Kidney capillary endothelial cell (primary cell): Measurements from ENCODE around the gene HDAC4.

ENCODE experiments used
- DNase-seq: peaks from one replicate; pipeline ENCODE4 v3.0.0-alpha.2; 2018; ENCODE audit warnings: low spot score

Gene HDAC4

DNA sequence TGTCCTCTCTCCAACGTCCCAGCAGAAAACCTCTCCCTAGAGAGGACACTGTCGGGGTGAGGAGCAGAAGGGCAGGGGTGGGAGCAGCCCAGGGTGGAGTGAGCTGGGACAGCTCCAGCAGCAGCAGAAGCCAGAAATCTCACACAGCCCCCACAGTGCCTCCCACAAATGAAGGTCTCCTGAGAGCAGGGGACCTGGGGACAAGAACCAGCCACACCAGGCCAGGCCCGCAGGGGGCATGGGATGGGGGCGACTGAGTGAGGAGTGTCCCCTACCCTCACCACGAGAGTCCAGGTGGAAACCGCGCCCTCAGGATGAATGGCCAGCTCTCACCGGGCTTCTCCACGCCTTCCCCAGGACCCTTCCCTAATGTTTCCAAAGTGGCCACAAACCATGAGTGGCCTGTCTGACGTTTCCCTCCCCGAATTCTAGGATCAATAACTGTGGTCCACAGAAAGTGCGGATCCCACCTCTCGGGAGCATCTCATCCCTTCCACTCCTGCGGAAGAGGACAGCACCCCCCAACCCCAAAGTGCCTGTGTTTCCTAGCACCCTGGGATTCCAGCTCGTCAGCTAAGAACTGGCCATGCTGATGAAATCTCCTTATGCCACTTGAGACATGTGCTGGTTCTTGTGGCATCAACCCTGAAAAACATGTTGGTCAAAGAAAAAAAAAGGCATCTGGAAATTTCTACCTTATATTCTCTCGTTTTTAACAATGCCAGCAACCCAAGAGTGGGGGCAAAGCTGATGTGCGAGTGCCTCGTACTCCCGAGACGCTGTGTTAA is 121.1 kb downstream of the HDAC4 start:
- DNase-seq = no peak

DNA sequence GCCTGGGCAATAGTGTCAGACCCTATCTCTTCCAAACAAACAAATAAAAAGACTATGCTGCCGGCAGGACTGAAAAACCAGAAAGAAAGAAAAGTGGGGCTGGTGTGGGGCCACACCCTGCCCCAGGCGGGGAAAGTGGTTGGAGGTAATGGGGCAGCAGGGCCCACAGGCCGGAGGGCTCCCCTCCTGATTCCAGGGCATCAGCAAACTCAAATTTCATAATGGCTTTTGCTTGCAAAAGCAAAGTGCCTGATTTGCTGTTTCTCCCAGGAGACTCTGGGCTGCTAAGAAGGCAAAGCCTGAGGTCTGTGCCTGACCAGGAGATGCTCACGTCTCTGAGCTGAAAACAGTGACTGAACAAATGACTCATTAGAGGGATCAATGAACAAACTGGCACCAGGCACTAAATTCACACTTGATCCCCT is 121.9 kb downstream of the HDAC4 start:
- no peak for DNase-seq

DNA sequence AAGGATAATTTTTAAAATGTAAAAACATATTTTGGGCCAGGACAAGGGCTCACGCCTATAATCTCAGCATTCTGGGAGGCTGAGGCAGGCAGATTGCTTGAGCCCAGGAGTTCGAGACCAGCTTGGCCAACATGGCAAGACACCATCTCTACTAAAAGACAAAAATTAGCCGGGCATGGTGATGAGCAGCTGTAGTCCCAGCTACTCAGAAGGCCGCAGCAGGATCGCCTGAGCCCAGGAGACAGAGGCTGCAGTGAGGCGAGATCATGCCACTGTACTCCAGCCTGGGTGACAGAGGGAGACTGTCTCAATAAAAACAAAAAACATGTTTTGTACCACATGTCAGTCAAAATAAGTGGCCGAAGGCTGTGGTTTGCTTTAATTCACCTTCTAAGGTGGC is 122.5 kb downstream of the HDAC4 start:
- no peak for DNase-seq

DNA sequence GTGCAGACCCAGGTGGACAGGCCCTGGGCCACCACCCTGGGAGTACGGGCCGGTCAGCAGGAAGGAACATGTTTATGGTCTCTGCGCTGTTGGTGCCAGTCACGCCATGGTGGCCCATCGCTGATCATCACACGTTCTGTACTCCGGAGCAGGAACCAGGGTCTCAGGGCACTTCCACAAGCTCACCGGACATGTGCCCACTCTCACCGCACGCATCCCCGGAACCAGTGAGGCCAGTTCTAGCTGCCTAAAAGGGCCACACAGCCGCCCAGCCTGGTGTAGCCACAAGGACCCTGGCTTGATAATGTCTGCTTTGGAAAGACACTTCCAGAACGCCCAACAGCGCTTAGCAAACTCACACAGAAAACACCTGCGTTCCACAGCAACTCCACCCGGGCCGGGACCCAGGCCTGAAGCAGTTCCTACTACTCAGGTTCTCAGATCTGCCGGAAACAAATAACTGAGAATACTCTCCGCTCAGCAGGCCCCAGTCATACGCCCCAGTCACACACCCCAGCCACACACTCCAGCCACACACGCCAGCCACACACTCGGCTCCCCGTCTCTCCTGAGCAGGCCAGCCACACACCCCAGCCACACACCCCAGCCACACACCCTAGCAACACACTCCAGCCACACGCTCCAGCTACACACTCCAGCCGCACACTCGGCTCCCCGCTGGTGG is 123.3 kb downstream of the HDAC4 start:
- DNase-seq = no peak

DNA sequence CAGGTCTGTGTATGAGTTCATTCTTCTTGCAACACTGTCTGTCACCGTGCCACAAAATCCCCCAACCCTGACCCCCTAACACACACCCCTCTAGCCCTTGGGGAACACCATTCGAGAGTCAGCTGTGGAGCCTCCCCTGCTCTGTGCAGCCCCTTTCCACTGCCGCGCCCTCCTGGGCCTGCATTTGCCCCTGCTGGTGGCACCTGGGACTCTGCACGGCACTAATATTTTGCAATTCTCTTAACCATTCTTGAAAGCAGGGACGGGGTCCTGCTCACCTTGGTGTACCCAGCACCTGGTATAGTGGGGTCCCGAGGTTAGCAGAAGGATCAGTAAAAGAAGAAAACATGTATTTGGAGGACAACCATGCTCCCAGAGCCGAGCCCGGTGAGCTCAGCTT is 124.0 kb downstream of the HDAC4 start:
- no peak for DNase-seq

DNA sequence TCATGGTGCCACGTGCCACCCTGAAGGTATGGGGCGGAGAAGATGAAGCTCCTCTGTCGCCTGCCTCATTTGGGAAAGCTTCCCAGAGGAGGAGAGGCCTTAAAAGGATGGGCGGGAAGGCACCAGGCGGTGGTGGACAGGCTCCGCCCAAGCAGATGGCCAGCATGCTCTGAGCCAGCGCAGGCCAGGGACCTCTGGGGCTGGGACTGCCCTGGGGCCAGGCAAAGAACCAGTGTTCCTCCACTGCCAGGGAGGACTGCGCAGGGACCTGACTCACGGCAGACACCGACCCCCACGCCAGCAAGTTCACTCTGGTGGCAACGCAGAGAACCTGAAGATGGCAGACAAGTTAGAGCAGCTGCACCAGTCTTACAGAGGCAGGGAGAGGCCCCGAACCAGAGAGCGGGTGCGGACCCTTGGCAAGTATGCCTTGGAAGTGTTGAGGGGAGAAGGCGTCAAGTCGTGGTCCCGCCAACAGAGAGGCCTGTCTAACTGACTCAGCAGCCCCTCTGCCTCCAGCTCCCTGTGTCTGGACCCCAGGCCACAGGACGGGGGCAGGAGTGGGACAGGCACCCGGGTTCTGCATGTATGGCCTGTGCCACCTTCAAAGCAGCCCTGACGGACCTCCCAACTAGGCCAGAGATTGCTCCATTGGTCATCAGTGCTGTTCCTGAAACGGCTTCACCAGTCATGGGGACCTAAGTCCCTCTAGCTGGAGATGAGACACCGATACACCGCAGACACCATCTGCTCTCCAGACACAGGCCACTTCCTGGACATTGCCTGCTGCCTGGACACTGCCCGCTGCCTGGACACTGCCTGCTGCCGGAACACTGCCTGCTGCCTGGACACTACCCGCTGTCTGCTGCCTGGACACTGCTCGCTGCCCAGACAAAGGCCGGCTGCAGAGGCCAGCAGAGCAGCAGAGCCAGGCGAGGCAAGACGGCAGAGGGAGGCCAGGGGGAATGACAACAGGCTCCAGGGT is 124.7 kb downstream of the HDAC4 start:
- DNase-seq = no peak

GRCh38 chr2:239275044-239275685 is 125.7 kb downstream of the HDAC4 start:
- DNase-seq = no peak

GRCh38 chr2:239274391-239275043 is 126.3 kb downstream of the HDAC4 start:
- DNase-seq = no peak

DNA sequence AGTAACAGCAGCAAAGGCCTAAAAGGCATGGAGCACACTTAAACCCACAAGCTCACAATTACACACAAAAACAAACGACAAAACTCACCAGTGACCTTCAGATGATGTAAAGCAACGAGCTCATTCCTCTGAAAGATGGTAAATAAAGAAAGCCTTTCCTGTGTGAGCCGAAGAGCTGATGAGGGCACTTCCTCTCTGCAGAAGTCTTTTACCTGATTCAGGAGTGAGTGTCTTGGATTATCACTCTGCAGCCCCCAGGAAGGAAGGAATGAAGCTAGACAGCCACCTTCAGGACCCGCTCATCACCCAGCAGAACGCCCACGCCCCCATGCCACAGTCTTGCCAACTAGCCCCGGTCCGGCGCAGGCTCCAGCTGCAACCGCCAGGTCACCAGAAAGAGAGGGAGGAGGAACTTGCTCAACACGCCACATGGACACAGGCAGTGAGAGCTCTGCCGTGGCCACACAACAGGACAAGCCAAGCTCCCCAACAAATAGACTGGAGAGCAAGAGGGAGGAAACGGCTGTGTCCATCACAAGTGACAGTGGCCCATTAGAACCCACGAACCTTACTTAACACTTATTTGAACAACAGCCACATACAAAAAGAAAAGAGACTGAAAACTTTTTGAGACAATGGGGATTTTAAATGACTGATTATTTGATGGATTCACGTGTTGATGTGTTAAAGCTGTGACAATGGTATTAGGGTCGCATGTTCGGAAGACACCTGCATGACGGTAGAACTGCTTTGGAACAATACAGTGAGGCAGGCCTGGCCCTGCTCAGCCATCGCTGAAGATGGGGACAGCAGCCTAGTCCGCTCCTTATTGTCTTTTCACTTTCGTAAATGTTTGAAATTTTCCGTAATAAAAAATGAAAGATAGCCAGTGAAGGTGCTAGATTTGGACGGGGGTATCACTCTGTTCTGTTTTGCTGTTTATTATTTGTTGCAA is 127.3 kb downstream of the HDAC4 start:
- no peak for DNase-seq

DNA sequence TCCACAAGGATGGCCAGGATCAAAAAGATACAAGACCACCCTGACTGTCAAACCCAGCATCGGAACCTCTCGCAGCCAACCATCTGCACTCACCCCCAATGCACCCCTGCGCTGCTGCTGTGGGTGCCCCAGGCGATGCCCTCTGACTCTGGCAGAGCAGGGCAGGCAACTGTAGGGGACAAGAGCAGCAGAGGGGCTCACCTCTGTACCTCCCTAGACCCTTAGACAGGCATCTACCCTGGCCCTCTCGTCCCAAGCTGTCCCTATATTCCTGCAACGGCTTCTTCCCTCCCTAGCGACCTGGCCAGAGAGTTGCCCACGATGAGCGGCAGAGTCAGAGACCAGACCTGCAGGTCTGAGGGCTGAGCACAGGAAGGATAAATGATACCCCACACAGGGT is 128.2 kb downstream of the HDAC4 start:
- no peak for DNase-seq

GRCh38 chr2:239271882-239272281 is 128.9 kb downstream of the HDAC4 start:
- DNase-seq = no peak

GRCh38 chr2:239271471-239271870 is 129.3 kb downstream of the HDAC4 start:
- DNase-seq = no peak

DNA sequence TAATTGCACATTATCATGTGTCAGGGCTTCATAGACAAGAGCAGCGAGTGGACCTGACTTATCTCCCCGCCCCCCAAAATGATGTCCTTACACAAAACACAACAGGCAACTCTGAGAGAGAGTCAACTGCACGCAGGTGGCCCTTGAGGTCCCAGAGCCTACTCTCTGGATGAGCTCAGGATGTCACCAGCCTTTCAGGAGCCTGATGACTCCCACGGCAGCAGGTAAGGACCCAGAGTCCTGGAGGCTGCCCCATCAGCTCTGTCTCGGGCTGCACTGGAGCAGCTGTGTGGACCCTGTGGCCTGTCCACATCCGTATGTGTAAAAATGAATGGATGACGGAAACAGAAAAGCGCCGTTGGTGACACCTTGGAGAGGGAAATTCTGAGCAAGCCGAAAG is 130.9 kb downstream of the HDAC4 start:
- no peak for DNase-seq

GRCh38 chr2:239269173-239269885 is 131.5 kb downstream of the HDAC4 start:
- DNase-seq = no peak

GRCh38 chr2:239268549-239268948 is 132.3 kb downstream of the HDAC4 start:
- no peak for DNase-seq

DNA sequence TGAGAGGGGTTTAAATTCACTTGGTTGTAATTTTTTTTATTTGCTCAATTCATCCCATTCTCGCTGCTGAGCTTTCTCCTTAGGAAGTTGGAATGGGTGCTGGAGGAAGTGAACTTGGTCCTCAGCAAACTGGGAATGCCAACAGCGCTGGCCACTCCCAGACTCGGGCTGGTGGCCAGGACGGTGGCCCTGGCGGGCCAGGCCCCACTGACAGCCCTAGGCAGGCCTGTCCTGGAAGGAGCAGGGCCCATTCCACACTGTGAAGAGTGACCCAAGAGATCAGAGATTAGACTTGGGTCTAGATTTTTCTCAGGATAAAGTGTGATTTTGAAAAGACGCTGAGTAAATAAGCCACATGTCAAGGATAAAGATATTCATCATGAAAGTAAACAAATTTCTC is 132.7 kb downstream of the HDAC4 start:
- no peak for DNase-seq

DNA sequence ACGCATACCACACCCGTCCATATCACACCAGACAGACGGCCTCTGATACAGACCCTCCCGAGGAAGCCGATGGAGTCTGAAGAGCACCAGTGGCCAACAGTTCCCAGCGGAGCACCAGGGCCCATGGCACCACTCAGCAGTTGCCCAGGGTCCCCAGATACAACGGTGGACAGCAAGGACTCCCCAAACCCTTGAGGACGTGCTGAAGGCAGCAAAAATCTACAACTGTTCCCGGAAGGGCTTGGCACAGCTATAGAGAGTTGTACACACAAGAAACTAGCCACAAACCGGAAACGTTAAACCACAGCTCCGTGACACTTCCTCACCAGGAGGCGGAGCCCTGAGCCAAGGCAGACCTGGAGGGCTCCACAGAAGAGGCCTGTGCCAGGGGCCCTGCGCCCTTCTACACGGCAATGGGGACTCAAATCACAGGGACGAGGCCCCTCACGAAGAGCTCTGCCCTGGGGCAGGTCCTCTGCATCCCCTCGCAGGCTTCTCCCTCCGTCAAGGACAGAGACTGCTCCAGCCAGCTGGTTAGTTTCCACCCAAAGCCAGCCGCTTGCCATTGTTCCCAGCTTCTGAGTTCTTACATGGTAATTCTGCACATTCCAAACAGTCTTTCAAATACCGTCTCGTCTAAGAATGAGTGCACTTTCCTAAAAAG is 133.4 kb downstream of the HDAC4 start:
- no peak for DNase-seq

- no peak for DNase-seq
Measured at GRCh38 chr2:239266779-239267287, 134.0 kb downstream of the HDAC4 start.

- no peak for DNase-seq
Measured at GRCh38 chr2:239266434-239266766, 134.4 kb downstream of the HDAC4 start.
